ENCODE measurements around the gene USHBP1.

Gene USHBP1

DNA sequence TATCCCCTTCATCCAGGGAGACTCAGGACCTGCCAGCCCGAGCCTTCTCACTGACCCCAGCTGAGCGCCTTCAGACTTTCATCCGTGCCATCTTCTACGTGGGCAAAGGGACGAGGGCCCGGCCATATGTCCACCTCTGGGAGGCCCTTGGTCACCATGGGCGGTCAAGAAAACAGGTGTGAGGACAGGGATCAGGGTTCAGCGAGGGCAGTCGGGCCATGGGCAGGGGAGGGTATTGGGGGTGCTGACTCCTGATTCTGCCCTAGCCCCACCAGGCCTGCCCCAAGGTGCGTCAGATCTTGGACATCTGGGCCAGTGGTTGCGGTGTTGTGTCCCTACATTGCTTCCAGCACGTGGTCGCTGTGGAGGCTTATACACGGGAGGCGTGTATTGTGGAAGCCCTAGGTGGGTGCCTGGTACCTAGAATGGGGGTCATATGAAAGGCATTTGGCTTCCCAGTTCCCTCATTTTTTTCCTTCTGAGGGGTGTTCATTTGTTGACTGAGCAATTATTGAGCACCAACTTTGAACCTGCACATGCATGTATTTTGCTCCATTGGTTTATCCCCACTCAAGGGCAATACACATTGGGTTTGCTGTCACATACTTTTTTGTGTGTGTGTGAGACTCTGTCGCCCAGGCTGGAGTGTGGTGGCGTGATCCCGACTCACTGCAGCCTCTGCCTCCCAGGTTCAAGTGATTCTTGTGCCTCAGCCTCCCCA is 21.0 kb upstream of the USHBP1 start:
- no peak overlapping the region for H4K91ac ChIP-seq (ENCODE audit: low read depth, low read length)
- H3K4ac ChIP-seq (ENCODE audit: low read depth, low read length), result no peak overlapping the region
- H3K79me2 ChIP-seq (ENCODE audit: control insufficient read depth, insufficient read depth, low read length, poor library complexity), result no peaks in the 10 kb centered on the region
- no peak overlapping the region for H3K4me2 ChIP-seq (ENCODE audit: low read length)
- peaks cover 4% of the 10 kb centered on the region for H3K9me3 ChIP-seq (ENCODE audit: insufficient read depth, low read depth, low read length)
- no peaks in the 10 kb centered on the region for H3K27me3 ChIP-seq (ENCODE audit: insufficient read depth, low read length)
- WGBS (ENCODE audit: extremely low coverage, insufficient coverage, insufficient read length), result no CpG with 5 or more reads among the region's 18 CpGs
- H2BK12ac ChIP-seq (ENCODE audit: low read length), result no peak overlapping the region
- no peak overlapping the region for H2AK5ac ChIP-seq (ENCODE audit: low read length)
- no peak overlapping the region for H3K18ac ChIP-seq (ENCODE audit: low read length)
- H2BK120ac ChIP-seq (ENCODE audit: insufficient read depth, low read length, poor library complexity), result no peak overlapping the region
- H3K79me1 ChIP-seq (ENCODE audit: low read length), result peaks cover 4% of the 10 kb centered on the region
- DNase-seq, result no peak
- no peak overlapping the region for H3K9ac ChIP-seq (ENCODE audit: low read length)
- H4K12ac ChIP-seq (ENCODE audit: low read depth, low read length), result no peak overlapping the region
- no peak overlapping the region for H2AFZ ChIP-seq (ENCODE audit: insufficient read depth, low read length, poor library complexity)
- no peak overlapping the region for H3K23ac ChIP-seq (ENCODE audit: low read length)
- peaks cover 6 to 9% of the 10 kb centered on the region in 2 experiments for H3K4me1 ChIP-seq (ENCODE audit: control insufficient read depth in 1 of 2, insufficient read depth in 2 of 2, low read length in 2 of 2)
- H3K27ac ChIP-seq (ENCODE audit: low read depth, low read length), result no peak overlapping the region
- H3K4me3 ChIP-seq (ENCODE audit: low read depth, low read length), result no peak overlapping the region
- H4K8ac ChIP-seq (ENCODE audit: low read depth, low read length), result no peak overlapping the region
- peaks cover 0 to 2% of the 10 kb centered on the region in 2 experiments for H3K36me3 ChIP-seq (ENCODE audit: control insufficient read depth in 1 of 2, insufficient read depth in 2 of 2, low read length in 2 of 2)
- H2BK5ac ChIP-seq (ENCODE audit: low read depth, low read length, poor library complexity), result no peak overlapping the region
- H3K14ac ChIP-seq (ENCODE audit: low read length), result no peak overlapping the region

DNA sequence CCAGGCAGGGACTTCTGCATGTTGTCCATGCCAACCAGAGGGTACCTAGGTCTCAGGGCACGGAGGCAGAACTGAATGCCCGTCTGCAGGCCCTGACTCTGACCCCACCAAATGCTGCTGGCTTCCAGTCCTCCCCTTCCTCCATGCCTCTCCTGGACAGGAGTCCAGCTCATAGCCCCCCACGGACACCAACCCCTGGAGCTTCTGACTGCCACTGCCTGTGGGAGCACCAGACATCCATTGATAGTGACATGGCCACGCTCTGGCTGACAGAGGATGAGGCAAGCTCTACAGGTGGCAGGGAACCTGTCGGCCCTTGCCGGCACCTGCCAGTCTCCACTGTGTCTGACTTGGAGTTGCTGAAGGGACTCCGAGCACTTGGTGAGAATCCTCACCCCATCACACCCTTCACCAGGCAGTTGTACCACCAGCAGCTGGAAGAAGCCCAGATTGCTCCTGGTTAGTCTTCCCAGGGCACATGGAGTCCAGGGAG is 19.0 kb upstream of the USHBP1 start:
- no peak overlapping the region for H4K91ac ChIP-seq (ENCODE audit: low read depth, low read length)
- no peak overlapping the region for H3K9ac ChIP-seq (ENCODE audit: low read length)
- H3K14ac ChIP-seq (ENCODE audit: low read length), result no peak overlapping the region
- H3K27me3 ChIP-seq (ENCODE audit: insufficient read depth, low read length), result no peaks in the 10 kb centered on the region
- peaks cover 6% of the 10 kb centered on the region in 2 experiments for H3K4me1 ChIP-seq (ENCODE audit: control insufficient read depth in 1 of 2, insufficient read depth in 2 of 2, low read length in 2 of 2)
- H3K27ac ChIP-seq (ENCODE audit: low read depth, low read length), result no peak overlapping the region
- H4K8ac ChIP-seq (ENCODE audit: low read depth, low read length), result no peak overlapping the region
- no peak for DNase-seq
- no peak overlapping the region for H2AK5ac ChIP-seq (ENCODE audit: low read length)
- no peak overlapping the region for H2BK12ac ChIP-seq (ENCODE audit: low read length)
- H2AFZ ChIP-seq (ENCODE audit: insufficient read depth, low read length, poor library complexity), result no peak overlapping the region
- no peak overlapping the region for H3K23ac ChIP-seq (ENCODE audit: low read length)
- peaks cover 4% of the 10 kb centered on the region for H3K9me3 ChIP-seq (ENCODE audit: insufficient read depth, low read depth, low read length)
- peaks cover 4% of the 10 kb centered on the region for H3K79me1 ChIP-seq (ENCODE audit: low read length)
- no CpG with 5 or more reads among the region's 7 CpGs for WGBS (ENCODE audit: extremely low coverage, insufficient coverage, insufficient read length)
- no peak overlapping the region for H2BK120ac ChIP-seq (ENCODE audit: insufficient read depth, low read length, poor library complexity)
- H3K4ac ChIP-seq (ENCODE audit: low read depth, low read length), result no peak overlapping the region
- H3K79me2 ChIP-seq (ENCODE audit: control insufficient read depth, insufficient read depth, low read length, poor library complexity), result no peaks in the 10 kb centered on the region
- H4K12ac ChIP-seq (ENCODE audit: low read depth, low read length), result no peak overlapping the region
- no peak overlapping the region for H3K18ac ChIP-seq (ENCODE audit: low read length)
- H3K4me3 ChIP-seq (ENCODE audit: low read depth, low read length), result no peak overlapping the region
- H2BK5ac ChIP-seq (ENCODE audit: low read depth, low read length, poor library complexity), result no peak overlapping the region
- H3K4me2 ChIP-seq (ENCODE audit: low read length), result no peak overlapping the region
- H3K36me3 ChIP-seq (ENCODE audit: control insufficient read depth in 1 of 2, insufficient read depth in 2 of 2, low read length in 2 of 2), result peaks cover 11% of the 10 kb centered on the region in 2 experiments

GRCh38 chr19:17282488-17283125 is 18.1 kb upstream of the USHBP1 start:
- peaks cover 12 to 14% of the 10 kb centered on the region in 2 experiments for H3K36me3 ChIP-seq (ENCODE audit: control insufficient read depth in 1 of 2, insufficient read depth in 2 of 2, low read length in 2 of 2)
- H3K4me2 ChIP-seq (ENCODE audit: low read length), result peak overlapping the region; percentile 64
- H3K4ac ChIP-seq (ENCODE audit: low read depth, low read length), result peak overlapping the region; percentile 24

GRCh38 chr19:17281391-17282304 is 17.1 kb upstream of the USHBP1 start, which contains the start of gene ANKLE1:
TSS of gene ANKLE1 (plus strand) at chr19:17281901. CDS start at chr19:17281921, 20 bp downstream.
- Histone ChIP-seq H3K18ac (ENCODE audit: low read length) (peak within 1 kb of the TSS; percentile 57), H2AFZ (ENCODE audit: insufficient read depth, low read length, poor library complexity) (peak within 1 kb of the TSS; percentile 74)
- WGBS (ENCODE audit: extremely low coverage, insufficient coverage, insufficient read length), result no CpG with 5 or more reads among the region's 75 CpGs

More at GRCh38 chr19:17282488-17283125, 18.1 kb upstream of the USHBP1 start:
- Histone ChIP-seq H3K9ac (ENCODE audit: low read length) (no peak overlapping the region), H3K4me3 (ENCODE audit: low read depth, low read length) (peak overlapping the region; percentile 19), H4K8ac (ENCODE audit: low read depth, low read length) (peak overlapping the region; percentile 77), H4K91ac (ENCODE audit: low read depth, low read length) (peak overlapping the region; percentile 55), H3K79me2 (ENCODE audit: control insufficient read depth, insufficient read depth, low read length, poor library complexity) (no peaks in the 10 kb centered on the region), H3K23ac (ENCODE audit: low read length) (no peak overlapping the region), H3K18ac (ENCODE audit: low read length) (peak overlapping the region; percentile 57), H2BK5ac (ENCODE audit: low read depth, low read length, poor library complexity) (no peak overlapping the region), H2AFZ (ENCODE audit: insufficient read depth, low read length, poor library complexity) (peak overlapping the region; percentile 74), H2BK120ac (ENCODE audit: insufficient read depth, low read length, poor library complexity) (peak overlapping the region; percentile 73), H2AK5ac (ENCODE audit: low read length) (peak overlapping the region; percentile 73), H4K12ac (ENCODE audit: low read depth, low read length) (peak overlapping the region; percentile 79), H3K14ac (ENCODE audit: low read length) (peak overlapping the region; percentile 64), H3K4me1 (ENCODE audit: control insufficient read depth in 1 of 2, insufficient read depth in 2 of 2, low read length in 2 of 2) (peaks cover 6% of the 10 kb centered on the region in 2 experiments), H3K79me1 (ENCODE audit: low read length) (peaks cover 4% of the 10 kb centered on the region), H3K9me3 (ENCODE audit: insufficient read depth, low read depth, low read length) (peaks cover 4% of the 10 kb centered on the region), H3K27ac (ENCODE audit: low read depth, low read length) (no peak overlapping the region), H2BK12ac (ENCODE audit: low read length) (peak overlapping the region; percentile 42), H3K27me3 (ENCODE audit: insufficient read depth, low read length) (no peaks in the 10 kb centered on the region)
- DNase-seq, result peak; percentile 89 to 91
- WGBS (ENCODE audit: extremely low coverage, insufficient coverage, insufficient read length), result no CpG with 5 or more reads among the region's 45 CpGs

More at GRCh38 chr19:17281391-17282304, 17.1 kb upstream of the USHBP1 start, which contains the start of gene ANKLE1:
- H3K23ac ChIP-seq (ENCODE audit: low read length), result no peak within 1 kb of the TSS
- H3K79me2 ChIP-seq (ENCODE audit: control insufficient read depth, insufficient read depth, low read length, poor library complexity), result no peaks in the 10 kb centered on the region
- peak within 1 kb of the TSS; percentile 24 for H3K4ac ChIP-seq (ENCODE audit: low read depth, low read length)
- H3K36me3 ChIP-seq (ENCODE audit: control insufficient read depth in 1 of 2, insufficient read depth in 2 of 2, low read length in 2 of 2), result peaks cover 19 to 22% of the 10 kb centered on the region in 2 experiments
- H4K12ac ChIP-seq (ENCODE audit: low read depth, low read length), result peak within 1 kb of the TSS; percentile 79
- H3K27ac ChIP-seq (ENCODE audit: low read depth, low read length), result no peak within 1 kb of the TSS
- H3K9ac ChIP-seq (ENCODE audit: low read length), result no peak within 1 kb of the TSS
- peaks cover 6% of the 10 kb centered on the region in 2 experiments for H3K4me1 ChIP-seq (ENCODE audit: control insufficient read depth in 1 of 2, insufficient read depth in 2 of 2, low read length in 2 of 2)
- peak within 1 kb of the TSS; percentile 73 for H2BK120ac ChIP-seq (ENCODE audit: insufficient read depth, low read length, poor library complexity)
- H3K79me1 ChIP-seq (ENCODE audit: low read length), result peaks cover 4% of the 10 kb centered on the region
- peak within 1 kb of the TSS; percentile 64 for H3K14ac ChIP-seq (ENCODE audit: low read length)
- H3K4me3 ChIP-seq (ENCODE audit: low read depth, low read length), result peak within 1 kb of the TSS; percentile 19
- H3K4me2 ChIP-seq (ENCODE audit: low read length), result peak within 1 kb of the TSS; percentile 64
- H4K91ac ChIP-seq (ENCODE audit: low read depth, low read length), result peak within 1 kb of the TSS; percentile 55
- H3K27me3 ChIP-seq (ENCODE audit: insufficient read depth, low read length), result no peaks in the 10 kb centered on the region
- peak within 1 kb of the TSS; percentile 77 for H4K8ac ChIP-seq (ENCODE audit: low read depth, low read length)
- no peak within 1 kb of the TSS for H2BK5ac ChIP-seq (ENCODE audit: low read depth, low read length, poor library complexity)
- peak within 1 kb of the TSS; percentile 73 for H2AK5ac ChIP-seq (ENCODE audit: low read length)
- no peak for DNase-seq
- H2BK12ac ChIP-seq (ENCODE audit: low read length), result peak within 1 kb of the TSS; percentile 42
- H3K9me3 ChIP-seq (ENCODE audit: insufficient read depth, low read depth, low read length), result peaks cover 4% of the 10 kb centered on the region
